Stimulated activated naive CD8-positive, alpha-beta T cell treated with anti-CD3 and anti-CD28 coated beads, Interleukin-15, Interleukin-2, amounts not matched to agents 100 ng/mL and 50 ng/mL, for 24 hours (primary cell): ENCODE data around the gene GSN.

Experiments
- H3K27ac Mint-ChIP-seq: one replicate; pipeline ENCODE4 v1.8.0; 2021; ENCODE audit warnings: mild to moderate bottlenecking, mixed read lengths
- H3K27me3 Mint-ChIP-seq: one replicate; pipeline ENCODE4 v1.8.0; 2021; ENCODE audit warnings: mixed read lengths
- H3K36me3 Mint-ChIP-seq: one replicate; pipeline ENCODE4 v1.8.0; 2021; ENCODE audit warnings: low read depth, mixed read lengths
- H3K4me1 Mint-ChIP-seq: one replicate; pipeline ENCODE4 v1.8.0; 2021; ENCODE audit warnings: low read depth, mixed read lengths
- H3K4me3 Mint-ChIP-seq: one replicate; pipeline ENCODE4 v1.8.0; 2021; ENCODE audit warnings: mild to moderate bottlenecking, mixed read lengths
- H3K9me3 Mint-ChIP-seq: one replicate; pipeline ENCODE4 v1.8.0; 2021; ENCODE audit warnings: mixed read lengths

The GSN gene

GRCh38 chr9:121275781-121276658 lies 8.1 kb downstream of the GSN start:
- Mint-ChIP-seq H3K27ac (no peak overlapping the region), H3K36me3 (no peaks in the 10 kb centered on the region), H3K4me3 (no peak overlapping the region), H3K27me3 (no peaks in the 10 kb centered on the region), H3K4me1 (peaks cover 3% of the 10 kb centered on the region), H3K9me3 (no peaks in the 10 kb centered on the region)

- no peaks in the 10 kb centered on the region for H3K36me3 Mint-ChIP-seq
- no peak overlapping the region for H3K4me3 Mint-ChIP-seq
- no peak overlapping the region for H3K27ac Mint-ChIP-seq
- H3K27me3 Mint-ChIP-seq = no peaks in the 10 kb centered on the region
- peaks cover 7% of the 10 kb centered on the region for H3K4me1 Mint-ChIP-seq
- no peaks in the 10 kb centered on the region for H3K9me3 Mint-ChIP-seq
These were observed 9.1 kb downstream of the GSN start for GRCh38 chr9:121277026-121277425.

GRCh38 chr9:121277518-121278295 lies 9.7 kb downstream of the GSN start:
- no peaks in the 10 kb centered on the region for H3K36me3 Mint-ChIP-seq
- no peaks in the 10 kb centered on the region for H3K27me3 Mint-ChIP-seq
- H3K4me1 Mint-ChIP-seq = peaks cover 9% of the 10 kb centered on the region
- no peak overlapping the region for H3K4me3 Mint-ChIP-seq
- H3K27ac Mint-ChIP-seq = no peak overlapping the region
- no peaks in the 10 kb centered on the region for H3K9me3 Mint-ChIP-seq

- Mint-ChIP-seq H3K9me3 (no peaks in the 10 kb centered on the region), H3K4me3 (no peak overlapping the region), H3K27me3 (no peaks in the 10 kb centered on the region), H3K27ac (peak overlapping the region; percentile 1), H3K36me3 (no peaks in the 10 kb centered on the region), H3K4me1 (peaks cover 12% of the 10 kb centered on the region)
These were observed 10.7 kb downstream of the GSN start for GRCh38 chr9:121278477-121279261.

- Mint-ChIP-seq H3K27ac (no peak overlapping the region), H3K36me3 (no peaks in the 10 kb centered on the region), H3K27me3 (no peaks in the 10 kb centered on the region), H3K4me3 (no peak overlapping the region), H3K9me3 (no peaks in the 10 kb centered on the region), H3K4me1 (peaks cover 12% of the 10 kb centered on the region)
These were observed 11.9 kb downstream of the GSN start for GRCh38 chr9:121279776-121280388.

- H3K4me1 Mint-ChIP-seq = peaks cover 17% of the 10 kb centered on the region
- H3K9me3 Mint-ChIP-seq = no peaks in the 10 kb centered on the region
- H3K27me3 Mint-ChIP-seq = no peaks in the 10 kb centered on the region
- no peak overlapping the region for H3K4me3 Mint-ChIP-seq
- H3K36me3 Mint-ChIP-seq = no peaks in the 10 kb centered on the region
- no peak overlapping the region for H3K27ac Mint-ChIP-seq
These were observed 13.0 kb downstream of the GSN start for GRCh38 chr9:121280715-121281613.

GRCh38 chr9:121281614-121282276 lies 13.8 kb downstream of the GSN start:
- H3K27ac Mint-ChIP-seq = no peak overlapping the region
- no peak overlapping the region for H3K4me3 Mint-ChIP-seq
- H3K36me3 Mint-ChIP-seq = no peaks in the 10 kb centered on the region
- peaks cover 24% of the 10 kb centered on the region for H3K4me1 Mint-ChIP-seq
- no peaks in the 10 kb centered on the region for H3K27me3 Mint-ChIP-seq
- no peaks in the 10 kb centered on the region for H3K9me3 Mint-ChIP-seq

- H3K27me3 Mint-ChIP-seq = no peaks in the 10 kb centered on the region
- no peaks in the 10 kb centered on the region for H3K9me3 Mint-ChIP-seq
- no peaks in the 10 kb centered on the region for H3K36me3 Mint-ChIP-seq
- no peak overlapping the region for H3K4me3 Mint-ChIP-seq
- H3K27ac Mint-ChIP-seq = no peak overlapping the region
- peaks cover 32% of the 10 kb centered on the region for H3K4me1 Mint-ChIP-seq
These were observed 14.5 kb downstream of the GSN start for GRCh38 chr9:121282277-121283079.

GRCh38 chr9:121283080-121283398 lies 15.1 kb downstream of the GSN start:
- no peak overlapping the region for H3K27ac Mint-ChIP-seq

GRCh38 chr9:121283856-121284732 lies 16.1 kb downstream of the GSN start:
- Mint-ChIP-seq H3K4me1 (peaks cover 39% of the 10 kb centered on the region), H3K36me3 (no peaks in the 10 kb centered on the region), H3K27ac (no peak overlapping the region), H3K4me3 (no peak overlapping the region), H3K9me3 (no peaks in the 10 kb centered on the region), H3K27me3 (no peaks in the 10 kb centered on the region)

More at GRCh38 chr9:121283080-121283398, 15.1 kb downstream of the GSN start:
- Mint-ChIP-seq H3K27me3 (no peaks in the 10 kb centered on the region), H3K9me3 (no peaks in the 10 kb centered on the region), H3K4me1 (peaks cover 36% of the 10 kb centered on the region), H3K4me3 (no peak overlapping the region), H3K36me3 (no peaks in the 10 kb centered on the region)

GRCh38 chr9:121284733-121285451 lies 16.9 kb downstream of the GSN start:
- Mint-ChIP-seq H3K4me3 (no peak overlapping the region), H3K27ac (no peak overlapping the region), H3K4me1 (peaks cover 39% of the 10 kb centered on the region), H3K9me3 (no peaks in the 10 kb centered on the region), H3K27me3 (no peaks in the 10 kb centered on the region), H3K36me3 (no peaks in the 10 kb centered on the region)
